Measurements from ENCODE around the gene ZNF222.
A peak's percentile ranks its signal among the peaks of the same experiment; 100 is the strongest.

ZNF222 gene

DNA sequence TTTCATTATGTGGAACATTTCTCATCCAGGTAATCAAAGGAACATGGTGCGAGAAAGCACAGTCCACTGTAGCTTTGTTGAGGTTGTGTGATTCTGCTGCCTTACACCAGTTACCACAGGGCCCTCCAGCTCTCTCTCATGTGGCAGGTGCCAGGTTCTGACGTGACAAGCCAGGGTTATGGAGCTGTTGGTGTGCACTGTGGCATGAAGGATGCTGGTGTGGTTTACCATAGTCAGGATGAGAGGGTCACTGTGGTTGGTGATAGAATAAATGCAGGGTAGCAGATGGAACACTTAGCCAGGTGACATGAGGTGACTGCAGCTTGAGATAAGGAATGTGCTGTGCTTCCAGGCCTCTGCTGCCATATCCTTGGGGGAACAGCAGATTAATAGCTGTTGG is 34.0 kb downstream of the ZNF222 start:
- no peaks in the 10 kb centered on the region for H3K4me1 ChIP-seq (ENCODE audit: insufficient read depth, insufficient read length)
- DNase-seq (ENCODE audit: low read depth, low spot score): no peak
- peaks cover 64% of the 10 kb centered on the region for H3K36me3 ChIP-seq (ENCODE audit: insufficient read depth, insufficient read length, low read length)
- no peak overlapping the region for H3K9ac ChIP-seq (ENCODE audit: insufficient read length, low read depth)
- H3K27me3 ChIP-seq (ENCODE audit: insufficient read depth, insufficient read length): no peaks in the 10 kb centered on the region
- no peak overlapping the region for H3K4me3 ChIP-seq (ENCODE audit: insufficient read length, low read depth)
- H3K9me3 ChIP-seq (ENCODE audit: insufficient read depth, low read length): peaks cover 8% of the 10 kb centered on the region; the same call in 1 of the 2 replicates
- TF ChIP-seq SUZ12 (IDR thresholded peaks at IDR 0.05; ENCODE audit: extremely low read depth, insufficient read depth, insufficient read length) (no peak), ZNF274 (IDR thresholded peaks at IDR 0.05; ENCODE audit: low read depth, low read length) (no peak), YY1 (IDR thresholded peaks at IDR 0.05; ENCODE audit: insufficient read depth, insufficient read length) (no peak)

DNA sequence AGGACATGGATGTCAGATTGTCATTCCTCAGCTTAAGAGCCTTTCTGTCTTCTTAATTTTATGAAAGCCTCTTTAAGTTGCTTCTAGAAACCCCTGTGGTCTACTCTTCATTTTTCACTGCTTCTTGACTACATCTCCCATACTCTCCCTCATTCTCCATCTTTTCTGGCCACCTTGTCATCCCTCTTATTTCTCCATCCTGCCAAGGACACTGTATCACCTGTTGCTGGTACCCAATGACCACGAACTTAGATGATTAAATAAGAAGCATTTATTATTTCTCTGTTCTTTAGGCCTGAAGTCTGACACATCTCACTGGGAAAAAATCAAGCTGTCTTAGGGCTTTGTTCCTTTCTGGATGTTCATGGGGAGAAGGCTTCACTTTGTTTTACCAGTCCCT is 35.9 kb downstream of the ZNF222 start:
- Histone ChIP-seq H3K36me3 (ENCODE audit: insufficient read depth, insufficient read length, low read length) (peaks cover 74% of the 10 kb centered on the region), H3K4me1 (ENCODE audit: insufficient read depth, insufficient read length) (no peaks in the 10 kb centered on the region), H3K9ac (ENCODE audit: insufficient read length, low read depth) (no peak overlapping the region), H3K4me3 (ENCODE audit: insufficient read length, low read depth) (no peak overlapping the region), H3K27me3 (ENCODE audit: insufficient read depth, insufficient read length) (no peaks in the 10 kb centered on the region), H3K9me3 (ENCODE audit: insufficient read depth, low read length) (peaks cover 23% of the 10 kb centered on the region)
- TF ChIP-seq YY1 (IDR thresholded peaks at IDR 0.05; ENCODE audit: insufficient read depth, insufficient read length) (no peak), SUZ12 (IDR thresholded peaks at IDR 0.05; ENCODE audit: extremely low read depth, insufficient read depth, insufficient read length) (no peak), ZNF274 (IDR thresholded peaks at IDR 0.05; ENCODE audit: low read depth, low read length) (no peak)
- DNase-seq (ENCODE audit: low read depth, low spot score): no peak

DNA sequence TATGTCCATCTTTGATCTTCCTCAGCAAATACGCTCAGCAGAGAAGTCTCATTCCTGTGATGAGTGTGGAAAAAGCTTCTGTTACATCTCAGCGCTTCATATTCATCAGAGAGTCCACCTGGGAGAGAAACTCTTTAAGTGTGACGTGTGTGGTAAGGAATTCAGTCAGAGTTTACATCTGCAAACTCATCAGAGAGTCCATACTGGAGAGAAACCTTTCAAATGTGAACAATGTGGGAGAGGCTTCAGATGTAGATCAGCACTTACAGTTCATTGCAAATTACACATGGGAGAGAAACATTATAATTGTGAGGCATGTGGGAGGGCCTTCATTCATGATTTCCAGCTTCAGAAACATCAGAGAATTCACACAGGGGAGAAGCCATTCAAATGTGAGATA is 41.1 kb downstream of the ZNF222 start:
- H3K4me3 ChIP-seq (ENCODE audit: insufficient read length, low read depth): no peak overlapping the region
- H3K4me1 ChIP-seq (ENCODE audit: insufficient read depth, insufficient read length): no peaks in the 10 kb centered on the region
- H3K9me3 ChIP-seq (ENCODE audit: insufficient read depth, low read length): peaks cover 35% of the 10 kb centered on the region
- H3K9ac ChIP-seq (ENCODE audit: insufficient read length, low read depth): no peak overlapping the region
- no peak for TF ChIP-seq YY1 (IDR thresholded peaks at IDR 0.05; ENCODE audit: insufficient read depth, insufficient read length)
- no peak for TF ChIP-seq SUZ12 (IDR thresholded peaks at IDR 0.05; ENCODE audit: extremely low read depth, insufficient read depth, insufficient read length)
- TF ChIP-seq ZNF274 (IDR thresholded peaks at IDR 0.05; ENCODE audit: low read depth, low read length): no peak
- no peaks in the 10 kb centered on the region for H3K27me3 ChIP-seq (ENCODE audit: insufficient read depth, insufficient read length)
- DNase-seq (ENCODE audit: low read depth, low spot score): no peak
- H3K36me3 ChIP-seq (ENCODE audit: insufficient read depth, insufficient read length, low read length): peaks cover 50% of the 10 kb centered on the region

DNA sequence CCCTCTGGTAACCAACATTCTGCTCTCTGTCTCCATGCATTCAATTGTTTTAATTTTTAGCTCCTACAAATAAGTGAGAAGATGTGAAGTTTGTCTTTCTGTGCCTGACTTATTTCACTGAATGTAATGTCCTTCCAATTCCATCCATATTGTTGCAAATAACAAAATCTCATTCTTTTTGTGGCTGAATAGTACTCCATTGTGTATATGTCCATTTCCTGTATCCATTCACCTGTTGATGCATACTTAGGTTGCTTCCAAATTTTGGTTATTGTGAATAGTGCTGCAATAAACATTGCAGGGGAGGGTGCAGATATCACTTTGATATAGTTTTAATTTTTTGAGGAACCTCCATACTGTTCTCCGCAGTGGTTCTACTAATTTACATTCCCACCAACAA is 44.2 kb downstream of the ZNF222 start:
- Histone ChIP-seq H3K36me3 (ENCODE audit: insufficient read depth, insufficient read length, low read length) (peaks cover 32% of the 10 kb centered on the region), H3K9ac (ENCODE audit: insufficient read length, low read depth) (no peak overlapping the region), H3K9me3 (ENCODE audit: insufficient read depth, low read length) (peaks cover 35% of the 10 kb centered on the region), H3K27me3 (ENCODE audit: insufficient read depth, insufficient read length) (peaks cover 10% of the 10 kb centered on the region), H3K4me1 (ENCODE audit: insufficient read depth, insufficient read length) (no peaks in the 10 kb centered on the region), H3K4me3 (ENCODE audit: insufficient read length, low read depth) (no peak overlapping the region)
- DNase-seq (ENCODE audit: low read depth, low spot score): no peak
- no peak for TF ChIP-seq SUZ12 (IDR thresholded peaks at IDR 0.05; ENCODE audit: extremely low read depth, insufficient read depth, insufficient read length)
- TF ChIP-seq YY1 (IDR thresholded peaks at IDR 0.05; ENCODE audit: insufficient read depth, insufficient read length): no peak
- no peak for TF ChIP-seq ZNF274 (IDR thresholded peaks at IDR 0.05; ENCODE audit: low read depth, low read length)

DNA sequence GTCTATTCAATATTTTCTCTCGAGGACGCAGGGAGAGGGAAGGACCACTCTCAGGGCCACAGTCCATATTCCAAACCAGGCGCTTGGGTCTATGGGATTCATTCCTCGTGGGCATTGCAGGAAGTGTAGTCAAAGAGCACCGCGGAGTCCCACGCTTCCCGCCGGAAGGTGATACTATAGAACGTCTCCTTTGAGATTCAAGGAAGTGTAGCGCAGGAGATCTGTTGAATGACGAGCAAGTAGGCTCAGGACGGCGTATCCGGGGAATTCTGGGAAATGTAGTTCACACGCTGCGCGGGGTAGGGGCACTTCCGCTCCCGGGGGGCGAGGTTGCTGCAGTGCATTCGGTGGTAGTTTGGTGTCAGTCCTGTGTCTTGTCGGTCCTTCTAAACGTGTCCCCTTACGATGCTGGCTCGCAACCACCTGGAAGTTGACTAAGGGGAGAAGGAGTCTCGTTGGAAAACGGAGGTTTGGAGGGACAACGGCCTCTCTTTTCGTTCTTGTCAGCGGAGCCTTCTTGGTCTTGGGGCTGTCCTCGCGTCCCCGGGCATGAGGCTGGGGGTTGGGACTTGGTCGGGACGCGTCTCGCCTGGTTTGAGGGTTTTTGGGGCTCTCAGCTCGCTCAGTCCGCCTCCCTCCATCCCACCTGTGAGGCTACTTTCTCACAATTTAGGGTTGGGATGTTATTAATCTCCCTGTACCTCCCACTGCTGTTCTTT is 46.8 kb downstream of the ZNF222 start, which contains the start of gene ZNF284:
Gene ZNF284 (plus strand): TSS at position 336 of the 719 bp plus-strand sequence. CDS start 4,231 bp downstream, outside the sequence.
- no peak for TF ChIP-seq YY1 (IDR thresholded peaks at IDR 0.05; ENCODE audit: insufficient read depth, insufficient read length)
- TF ChIP-seq ZNF274 (IDR thresholded peaks at IDR 0.05; ENCODE audit: low read depth, low read length): no peak
- no peak for TF ChIP-seq SUZ12 (IDR thresholded peaks at IDR 0.05; ENCODE audit: extremely low read depth, insufficient read depth, insufficient read length)
- H3K36me3 ChIP-seq (ENCODE audit: insufficient read depth, insufficient read length, low read length): peaks cover 10% of the 10 kb centered on the region
- H3K4me1 ChIP-seq (ENCODE audit: insufficient read depth, insufficient read length): no peaks in the 10 kb centered on the region
- H3K9me3 ChIP-seq (ENCODE audit: insufficient read depth, low read length): peaks cover 11% of the 10 kb centered on the region
- H3K27me3 ChIP-seq (ENCODE audit: insufficient read depth, insufficient read length): peaks cover 10% of the 10 kb centered on the region
- peak within 1 kb of the TSS; percentile 67 for H3K4me3 ChIP-seq (ENCODE audit: insufficient read length, low read depth)
- peak; percentile 71 for DNase-seq (ENCODE audit: low read depth, low spot score)
- peak within 1 kb of the TSS; percentile 51 for H3K9ac ChIP-seq (ENCODE audit: insufficient read length, low read depth)

DNA sequence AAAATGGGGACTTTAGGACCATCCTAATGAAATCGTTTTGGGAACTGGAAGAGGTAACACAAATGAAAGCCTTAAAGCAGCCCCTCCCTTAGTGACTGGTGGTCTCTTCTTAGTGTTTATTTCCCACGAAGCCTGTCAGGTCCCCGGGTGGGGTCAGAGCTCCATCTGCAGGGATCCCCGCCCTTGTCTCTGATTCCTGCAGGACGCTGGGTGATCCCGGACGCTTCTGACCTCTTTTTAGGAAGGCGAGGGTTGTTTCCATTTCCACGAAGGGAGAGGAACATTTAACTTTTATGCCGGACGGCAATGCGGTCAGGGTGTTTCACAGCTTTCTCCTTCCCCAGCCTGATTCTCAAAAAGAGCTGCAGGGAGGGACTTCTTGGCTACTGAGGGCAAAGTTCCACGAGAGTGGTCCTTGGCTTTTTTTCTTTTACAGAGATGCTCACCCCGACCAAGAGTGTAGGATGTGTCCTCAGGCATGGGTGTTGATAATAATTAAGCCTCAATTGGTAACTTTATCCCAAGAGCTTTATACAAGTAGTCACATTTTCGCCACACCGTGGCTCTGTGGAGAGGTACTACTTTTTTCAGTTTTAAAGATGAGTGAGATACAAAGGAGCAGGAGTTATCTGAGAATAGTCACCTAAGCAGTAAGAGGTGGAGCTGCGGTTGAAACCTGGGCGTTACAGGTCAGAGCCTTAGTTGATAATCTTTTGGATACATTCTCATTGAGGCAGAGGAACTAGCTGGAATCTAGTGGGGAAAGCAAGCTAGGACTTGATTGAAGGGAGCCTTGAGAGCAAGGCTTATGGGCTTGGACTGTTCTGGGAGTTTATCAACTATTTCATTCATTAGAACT is 47.6 kb downstream of the ZNF222 start:
- peaks cover 10% of the 10 kb centered on the region for H3K27me3 ChIP-seq (ENCODE audit: insufficient read depth, insufficient read length)
- no peak for DNase-seq (ENCODE audit: low read depth, low spot score)
- peak overlapping the region; percentile 33 for H3K9ac ChIP-seq (ENCODE audit: insufficient read length, low read depth)
- peak overlapping the region; percentile 67 for H3K4me3 ChIP-seq (ENCODE audit: insufficient read length, low read depth)
- TF ChIP-seq YY1 (IDR thresholded peaks at IDR 0.05; ENCODE audit: insufficient read depth, insufficient read length) (no peak), ZNF274 (IDR thresholded peaks at IDR 0.05; ENCODE audit: low read depth, low read length) (no peak), SUZ12 (IDR thresholded peaks at IDR 0.05; ENCODE audit: extremely low read depth, insufficient read depth, insufficient read length) (no peak)
- 0 out of 2 replicates have a peak, but pooled peaks cover 3% of the 10 kb centered on the region for H3K9me3 ChIP-seq (ENCODE audit: insufficient read depth, low read length)
- H3K4me1 ChIP-seq (ENCODE audit: insufficient read depth, insufficient read length): no peaks in the 10 kb centered on the region
- peaks cover 5% of the 10 kb centered on the region for H3K36me3 ChIP-seq (ENCODE audit: insufficient read depth, insufficient read length, low read length)

DNA sequence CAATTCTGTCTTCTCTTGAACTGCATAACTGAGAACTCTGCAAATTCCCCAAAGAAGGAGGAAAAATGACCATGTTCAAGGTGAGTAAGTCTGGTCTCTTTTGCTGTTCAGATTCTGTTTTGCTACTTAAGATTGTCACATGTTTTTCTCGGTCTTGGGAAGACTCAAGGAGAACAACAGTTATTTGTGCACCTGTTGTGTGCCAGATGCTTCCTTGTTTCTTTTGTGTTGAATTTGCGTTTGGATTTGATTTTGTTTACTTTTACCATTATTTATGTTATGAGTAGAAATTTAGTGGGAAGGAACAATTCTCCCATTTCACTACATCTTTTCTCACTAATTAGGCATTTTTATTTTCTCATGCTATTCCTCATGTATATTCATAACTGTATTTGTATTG is 51.1 kb downstream of the ZNF222 start:
- H3K9ac ChIP-seq (ENCODE audit: insufficient read length, low read depth): no peak overlapping the region
- H3K4me1 ChIP-seq (ENCODE audit: insufficient read depth, insufficient read length): no peaks in the 10 kb centered on the region
- no peak overlapping the region for H3K4me3 ChIP-seq (ENCODE audit: insufficient read length, low read depth)
- no peak for DNase-seq (ENCODE audit: low read depth, low spot score)
- peaks cover 8% of the 10 kb centered on the region for H3K36me3 ChIP-seq (ENCODE audit: insufficient read depth, insufficient read length, low read length)
- H3K9me3 ChIP-seq (ENCODE audit: insufficient read depth, low read length): no peaks in the 10 kb centered on the region
- H3K27me3 ChIP-seq (ENCODE audit: insufficient read depth, insufficient read length): peaks cover 10% of the 10 kb centered on the region
- no peak for TF ChIP-seq SUZ12 (IDR thresholded peaks at IDR 0.05; ENCODE audit: extremely low read depth, insufficient read depth, insufficient read length)
- no peak for TF ChIP-seq YY1 (IDR thresholded peaks at IDR 0.05; ENCODE audit: insufficient read depth, insufficient read length)
- TF ChIP-seq ZNF274 (IDR thresholded peaks at IDR 0.05; ENCODE audit: low read depth, low read length): no peak

Data from NT2/D1 (cell line).